Mucosa of descending colon (tissue), 3 donors: ENCODE results near the gene ITSN1. TPM values are rescaled to one million over a fixed set of nuclear protein-coding genes. Genes with fewer than 3 reads are reported as not detected.

Experiments used
- ATAC-seq: fragments of 200-7000 bp; cut with Tn5 transposase; one replicate; pipeline ENCODE4 v1.9.1; 2020; ENCODE audit warnings: mild to moderate bottlenecking, moderate library complexity
- DNase-seq, 3 donors: peaks; one replicate each; pipeline ENCODE4 v3.0.0-alpha.2; 2020
- H3K36me3 ChIP-seq: fragments of 200-600 bp; one replicate; pipeline ENCODE4 v1.8.0; 2021; ENCODE audit warnings: low read depth, mild to moderate bottlenecking
- H3K4me1 ChIP-seq: fragments of 200-600 bp; one replicate; pipeline ENCODE4 v1.8.0; 2021; ENCODE audit warnings: low read depth, mild to moderate bottlenecking
- H3K4me3 ChIP-seq: fragments of 200-600 bp; one replicate; pipeline ENCODE4 v1.8.0; 2021; ENCODE audit warnings: mild to moderate bottlenecking
- H3K9me3 ChIP-seq: fragments of 200-600 bp; one replicate; pipeline ENCODE4 v1.8.0; 2021; ENCODE audit warnings: mild to moderate bottlenecking
- intact Hi-C, 2 donors: fragments of 100-400 bp; cut with DNase I in 1 of 2; cut with micrococcal nuclease in 1 of 2; formaldehyde crosslinking; loops; one replicate each; pipeline versions ENCODE4 v1.11.0 to v1.11.1; 2022; cut with DNase I, micrococcal nuclease
- total RNA-seq, 3 donors: library from RNA; stranded (reverse); fragmentation: NEBNext Ultra II Directional in 2 of 3; extraction: Animal tissue kit (Norgen Biotek cat#: 25700) in 2 of 3; gene quantifications; one replicate each; pipeline versions ENCODE4 v1.2.1 to v1.2.4, GENCODE V29; 2021 to 2023
- TF ChIP-seq, protein P1 (sequence below): fragments of 200-600 bp; IDR thresholded peaks from one replicate; pipeline ENCODE4 v1.8.0; 2022; ENCODE audit warnings: antibody characterized with exemption, mild to moderate bottlenecking
- donor health status: DM: no; HTN: no; CAD: no; lungs with moderate emphysema.
- donor health status: DM: no; HTN: no; CAD: no.
- donor health status: DM: no; HTN: yes; CAD: no.

The ITSN1 gene
- total RNA-seq, 3 donors from 2014 or later: 35.6 to 54.8 (median 45.3) TPM

DNA sequence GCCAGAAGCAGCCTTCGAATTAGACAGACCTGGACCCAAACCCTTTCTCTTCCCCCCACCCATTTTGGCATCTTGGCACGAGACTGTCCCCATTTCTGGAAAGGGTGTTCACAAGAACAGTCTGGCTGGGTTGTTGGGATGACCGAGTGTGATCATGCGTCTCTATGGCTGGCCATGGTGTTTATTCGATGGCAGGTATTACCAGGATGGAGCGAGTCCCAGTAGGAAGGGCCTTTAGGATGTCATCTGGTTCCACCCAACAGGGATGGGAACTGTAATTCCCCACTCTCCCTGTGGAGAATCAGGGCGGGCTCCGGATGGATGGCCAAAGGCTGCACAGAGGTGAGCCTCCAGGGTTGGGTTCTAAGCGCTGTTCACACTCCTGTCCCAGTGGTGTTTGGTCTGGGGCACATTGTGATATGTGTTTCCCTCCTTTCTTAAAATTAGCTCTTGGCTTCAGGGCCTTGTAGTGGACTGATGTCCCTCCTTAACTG is 306.7 kb downstream of the ITSN1 start:
- Histone ChIP-seq H3K4me3 (no peak overlapping the region), H3K9me3 (no peaks in the 10 kb centered on the region), H3K4me1 (peaks cover 20% of the 10 kb centered on the region), H3K36me3 (no peaks in the 10 kb centered on the region)
- TF ChIP-seq, protein P1, sequence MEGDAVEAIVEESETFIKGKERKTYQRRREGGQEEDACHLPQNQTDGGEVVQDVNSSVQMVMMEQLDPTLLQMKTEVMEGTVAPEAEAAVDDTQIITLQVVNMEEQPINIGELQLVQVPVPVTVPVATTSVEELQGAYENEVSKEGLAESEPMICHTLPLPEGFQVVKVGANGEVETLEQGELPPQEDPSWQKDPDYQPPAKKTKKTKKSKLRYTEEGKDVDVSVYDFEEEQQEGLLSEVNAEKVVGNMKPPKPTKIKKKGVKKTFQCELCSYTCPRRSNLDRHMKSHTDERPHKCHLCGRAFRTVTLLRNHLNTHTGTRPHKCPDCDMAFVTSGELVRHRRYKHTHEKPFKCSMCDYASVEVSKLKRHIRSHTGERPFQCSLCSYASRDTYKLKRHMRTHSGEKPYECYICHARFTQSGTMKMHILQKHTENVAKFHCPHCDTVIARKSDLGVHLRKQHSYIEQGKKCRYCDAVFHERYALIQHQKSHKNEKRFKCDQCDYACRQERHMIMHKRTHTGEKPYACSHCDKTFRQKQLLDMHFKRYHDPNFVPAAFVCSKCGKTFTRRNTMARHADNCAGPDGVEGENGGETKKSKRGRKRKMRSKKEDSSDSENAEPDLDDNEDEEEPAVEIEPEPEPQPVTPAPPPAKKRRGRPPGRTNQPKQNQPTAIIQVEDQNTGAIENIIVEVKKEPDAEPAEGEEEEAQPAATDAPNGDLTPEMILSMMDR: no peak
- ATAC-seq (no peak), DNase-seq (no peak)
- intact Hi-C loops: loop anchor here in 1 of 2 donors (10.0 kb wide), 1 partner anchor 246 kb away; no protein-coding TSS in a partner anchor

Other genes with a start within 250 kb of the ITSN1 start
- 100 to 1,000 TPM in 1 of 3 donors, 10 to 100 TPM in 2; 56.3 to 155 (median 87.8) TPM for gene IFNGR2, start 239.1 kb upstream of the ITSN1 start, total RNA-seq
- gene TMEM50B, start 162.5 kb upstream of the ITSN1 start, total RNA-seq: 10 to 100 TPM; 40.5 to 53.1 (median 42.2) TPM
- gene DNAJC28, start 150.8 kb upstream of the ITSN1 start, total RNA-seq: 1 to 10 TPM; 1.9 to 3.0 (median 2.9) TPM
- 10 to 100 TPM; 45.5 to 57.2 (median 55.6) TPM for gene GART, start 100.4 kb upstream of the ITSN1 start, total RNA-seq
- 100 to 1,000 TPM; 240 to 293 (median 254) TPM for gene SON, start 99.5 kb upstream of the ITSN1 start, total RNA-seq
- 10 to 100 TPM in 1 of 3 donors, 1 to 10 TPM in 2; 7.6 to 10.5 (median 9.6) TPM for gene DONSON, start 53.8 kb upstream of the ITSN1 start, total RNA-seq
- gene CRYZL1, start 760 bp upstream of the ITSN1 start, total RNA-seq: 10 to 100 TPM; 33.1 to 55.5 (median 34.0) TPM